ENCODE results near the gene WRAP53. TPM values are rescaled to one million over a fixed set of nuclear protein-coding genes. Genes with fewer than 3 reads are reported as not detected.

WRAP53 gene
- total RNA-seq, 4 donors from 2014 or later, result 1.0 to 8.8 (median 6.2) TPM

DNA sequence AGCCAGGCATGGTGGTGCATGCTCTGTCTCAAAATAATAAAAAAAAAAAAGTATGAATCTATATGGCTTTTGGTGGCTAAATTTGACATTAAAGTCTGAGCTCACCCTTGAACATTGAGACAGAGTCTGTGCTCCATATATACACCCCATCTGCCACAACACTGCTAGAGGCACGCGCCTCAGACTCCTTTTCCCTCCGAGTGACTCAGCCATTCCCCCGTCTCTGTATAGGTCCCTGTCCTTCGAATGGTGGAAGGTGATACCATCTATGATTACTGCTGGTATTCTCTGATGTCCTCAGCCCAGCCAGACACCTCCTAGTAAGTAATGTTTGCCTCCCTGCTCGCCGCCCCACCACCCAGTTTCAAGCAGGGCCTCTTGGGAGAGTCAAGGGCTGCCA, 12.2 kb downstream of the WRAP53 start:
- Histone ChIP-seq H3K27ac (no peak overlapping the region), H3K4me3 (no peak overlapping the region), H3K4me1 (peaks cover 0 to 17% of the 10 kb centered on the region in 2 donors), H3K9me3 (no peaks in the 10 kb centered on the region), H3K27me3 (no peaks in the 10 kb centered on the region), H3K36me3 (no peaks in the 10 kb centered on the region)
- DNase-seq, result no peak
- TF ChIP-seq, protein P1, sequence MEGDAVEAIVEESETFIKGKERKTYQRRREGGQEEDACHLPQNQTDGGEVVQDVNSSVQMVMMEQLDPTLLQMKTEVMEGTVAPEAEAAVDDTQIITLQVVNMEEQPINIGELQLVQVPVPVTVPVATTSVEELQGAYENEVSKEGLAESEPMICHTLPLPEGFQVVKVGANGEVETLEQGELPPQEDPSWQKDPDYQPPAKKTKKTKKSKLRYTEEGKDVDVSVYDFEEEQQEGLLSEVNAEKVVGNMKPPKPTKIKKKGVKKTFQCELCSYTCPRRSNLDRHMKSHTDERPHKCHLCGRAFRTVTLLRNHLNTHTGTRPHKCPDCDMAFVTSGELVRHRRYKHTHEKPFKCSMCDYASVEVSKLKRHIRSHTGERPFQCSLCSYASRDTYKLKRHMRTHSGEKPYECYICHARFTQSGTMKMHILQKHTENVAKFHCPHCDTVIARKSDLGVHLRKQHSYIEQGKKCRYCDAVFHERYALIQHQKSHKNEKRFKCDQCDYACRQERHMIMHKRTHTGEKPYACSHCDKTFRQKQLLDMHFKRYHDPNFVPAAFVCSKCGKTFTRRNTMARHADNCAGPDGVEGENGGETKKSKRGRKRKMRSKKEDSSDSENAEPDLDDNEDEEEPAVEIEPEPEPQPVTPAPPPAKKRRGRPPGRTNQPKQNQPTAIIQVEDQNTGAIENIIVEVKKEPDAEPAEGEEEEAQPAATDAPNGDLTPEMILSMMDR (IDR thresholded peaks at IDR 0.05), result no peak
- no peak for TF ChIP-seq POLR2A (IDR thresholded peaks at IDR 0.05)
- intact Hi-C loops (cut with DNase I; ENCODE audit: low total_unique reads), result no loop called here

DNA sequence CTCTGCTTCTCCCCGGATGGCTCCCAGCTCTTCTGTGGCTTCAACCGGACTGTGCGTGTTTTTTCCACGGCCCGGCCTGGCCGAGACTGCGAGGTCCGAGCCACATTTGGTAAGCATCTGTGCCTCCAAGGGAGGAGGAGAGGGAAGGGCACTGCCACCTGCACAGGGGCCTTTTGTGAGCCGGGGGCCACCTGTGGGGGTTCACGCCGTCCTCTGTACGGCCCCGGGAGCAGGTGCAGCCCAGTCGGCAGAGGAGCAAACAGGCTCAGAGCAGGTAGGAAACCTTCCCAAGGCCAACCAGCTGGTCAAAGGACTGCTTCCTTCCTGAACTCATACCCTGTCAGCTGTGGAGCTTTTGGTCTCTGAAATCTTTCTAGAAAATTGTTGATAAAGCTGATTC, 13.4 kb downstream of the WRAP53 start:
- no peaks in the 10 kb centered on the region for H3K9me3 ChIP-seq
- TF ChIP-seq, protein P1 (IDR thresholded peaks at IDR 0.05), result no peak
- TF ChIP-seq POLR2A (IDR thresholded peaks at IDR 0.05), result no peak
- DNase-seq, result no peak
- no peak overlapping the region for H3K27ac ChIP-seq
- no peaks in the 10 kb centered on the region for H3K36me3 ChIP-seq
- H3K4me3 ChIP-seq, result no peak overlapping the region
- no peaks in the 10 kb centered on the region for H3K27me3 ChIP-seq
- H3K4me1 ChIP-seq, result peaks cover 0 to 17% of the 10 kb centered on the region in 2 donors
- intact Hi-C loops (cut with DNase I; ENCODE audit: low total_unique reads), result no loop called here

DNA sequence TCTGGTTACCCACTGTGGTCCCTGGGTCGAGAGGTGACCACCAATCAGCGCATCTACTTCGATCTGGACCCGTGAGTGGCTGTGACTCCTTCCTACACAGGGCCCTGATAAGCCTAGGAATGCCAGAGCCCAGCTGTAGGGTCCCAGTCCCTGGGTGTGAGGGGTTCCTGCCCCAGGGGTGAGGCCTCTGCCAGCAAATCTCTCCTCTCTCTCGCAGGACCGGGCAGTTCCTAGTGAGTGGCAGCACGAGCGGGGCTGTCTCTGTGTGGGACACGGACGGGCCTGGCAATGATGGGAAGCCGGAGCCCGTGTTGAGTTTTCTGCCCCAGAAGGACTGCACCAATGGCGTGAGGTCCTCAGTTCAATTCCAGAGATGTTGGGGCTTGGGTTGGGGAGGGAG, 14.5 kb downstream of the WRAP53 start:
- intact Hi-C loops (cut with DNase I; ENCODE audit: low total_unique reads), result no loop called here
- H3K27me3 ChIP-seq, result no peaks in the 10 kb centered on the region
- DNase-seq, result no peak

DNA sequence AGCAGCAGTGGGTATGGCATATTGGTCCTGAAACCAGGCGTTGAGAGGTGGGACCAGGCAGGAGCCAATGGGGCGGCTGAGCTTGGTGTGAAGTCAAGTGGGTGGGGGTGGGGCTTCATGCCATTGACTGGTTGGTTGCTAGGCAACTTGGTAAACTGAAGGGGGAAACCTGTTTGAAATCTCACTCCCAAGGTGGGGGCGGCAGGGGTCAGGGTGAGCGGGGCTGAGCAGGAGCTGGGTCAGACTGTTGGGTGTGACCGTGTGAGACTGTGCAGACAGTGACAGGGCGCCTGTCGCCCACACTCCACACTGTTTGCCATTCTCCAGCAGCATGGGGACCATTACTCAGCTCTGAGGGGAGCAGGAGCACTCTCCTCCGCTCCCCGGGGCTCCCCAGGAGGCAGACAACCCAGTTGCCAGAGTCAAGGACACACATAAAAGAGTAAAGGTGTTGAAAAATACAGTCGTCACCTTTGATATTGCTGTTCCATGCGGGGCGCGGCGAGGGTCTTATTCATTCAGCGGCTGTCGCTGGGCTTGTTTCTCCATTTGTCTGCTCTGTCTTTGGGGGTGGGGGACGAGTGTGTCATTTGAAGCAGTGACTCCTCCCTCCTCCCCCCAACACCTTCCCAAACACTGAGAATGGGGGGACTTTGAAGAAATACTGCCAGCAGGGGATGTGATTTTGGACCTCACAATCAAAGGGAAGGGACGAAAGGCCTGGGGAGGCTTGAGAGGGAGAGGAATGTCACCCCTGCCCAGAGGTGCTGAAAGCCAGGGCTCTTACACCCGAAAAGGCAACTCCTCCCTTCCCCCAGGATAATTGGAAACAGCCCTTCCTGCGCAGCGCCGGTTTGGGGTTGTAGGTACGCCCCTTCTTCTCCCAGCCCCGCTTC, 15.6 kb downstream of the WRAP53 start:
- H3K27ac ChIP-seq, result no peak overlapping the region
- H3K36me3 ChIP-seq, result no peaks in the 10 kb centered on the region
- TF ChIP-seq, protein P1 (IDR thresholded peaks at IDR 0.05), result no peak
- TF ChIP-seq POLR2A (IDR thresholded peaks at IDR 0.05), result no peak
- H3K27me3 ChIP-seq, result no peaks in the 10 kb centered on the region
- intact Hi-C loops (cut with DNase I; ENCODE audit: low total_unique reads), result no loop called here
- H3K4me1 ChIP-seq, result peaks cover 0 to 17% of the 10 kb centered on the region in 2 donors
- no peaks in the 10 kb centered on the region for H3K9me3 ChIP-seq
- H3K4me3 ChIP-seq, result no peak overlapping the region
- DNase-seq, result no peak

More for the DNA sequence above, 14.5 kb downstream of the WRAP53 start:
- no peaks in the 10 kb centered on the region for H3K36me3 ChIP-seq
- TF ChIP-seq POLR2A (IDR thresholded peaks at IDR 0.05), result no peak
- TF ChIP-seq, protein P1 (IDR thresholded peaks at IDR 0.05), result no peak
- H3K4me1 ChIP-seq, result peaks cover 0 to 17% of the 10 kb centered on the region in 2 donors
- H3K9me3 ChIP-seq, result no peaks in the 10 kb centered on the region
- H3K4me3 ChIP-seq, result no peak overlapping the region
- no peak overlapping the region for H3K27ac ChIP-seq

DNA sequence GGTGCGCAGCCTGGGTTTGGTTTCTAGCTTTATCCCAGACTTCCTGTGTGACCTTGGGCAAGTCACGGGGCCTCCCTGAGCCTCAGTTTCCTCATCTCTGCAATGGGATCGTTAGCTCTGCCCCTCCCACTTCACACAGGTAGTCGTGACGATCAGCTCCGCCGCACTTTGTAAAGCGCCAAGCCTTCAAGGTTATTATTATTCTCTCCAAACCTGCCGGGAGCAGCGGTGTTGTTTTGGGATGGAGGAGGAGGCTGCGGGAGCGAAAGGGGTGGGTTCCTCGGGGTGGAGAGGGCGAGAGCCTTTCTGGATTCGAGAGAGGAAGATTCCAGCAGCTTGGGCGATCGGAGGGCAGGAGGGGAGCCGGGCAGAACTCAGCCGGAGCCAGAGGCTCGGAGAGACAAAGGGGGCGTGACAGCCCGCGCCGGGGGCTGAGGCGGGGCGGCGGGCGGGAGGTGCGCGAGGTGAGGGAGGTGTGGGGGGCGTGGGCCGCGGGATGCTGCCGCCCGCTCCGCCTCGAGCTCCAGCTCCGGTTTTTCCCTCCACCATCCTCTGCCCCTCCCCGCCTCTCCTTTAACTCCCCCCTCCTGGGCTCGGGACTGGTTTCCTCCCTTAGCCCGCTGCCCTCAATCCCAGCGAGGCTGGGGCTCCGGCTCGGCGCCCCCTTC, 16.5 kb downstream of the WRAP53 start, which contains the start of gene EFNB3:
EFNB3 (plus strand) TSS at position 602 of the 668 bp plus-strand sequence. CDS start 397 bp downstream, outside the sequence.
- Histone ChIP-seq H3K27ac (peak within 1 kb of the TSS; percentile 22 to 34), H3K4me3 (peak within 1 kb of the TSS; percentile 31 to 44), H3K36me3 (no peaks in the 10 kb centered on the region), H3K27me3 (no peaks in the 10 kb centered on the region), H3K9me3 (no peaks in the 10 kb centered on the region), H3K4me1 (peaks cover 0 to 17% of the 10 kb centered on the region in 2 donors)
- TF ChIP-seq, protein P1 (IDR thresholded peaks at IDR 0.05), result no peak
- peak in 1 of 2 donors; percentile 45 for TF ChIP-seq POLR2A (IDR thresholded peaks at IDR 0.05)
- peak in 1 of 2 donors; percentile 44 for DNase-seq
- intact Hi-C loops (cut with DNase I; ENCODE audit: low total_unique reads), result no loop called here

Measured in uterus (tissue), 4 donors.